HG03175 (cell line): ENCODE results near the gene CACNA2D4.

ENCODE experiments used
- ATAC-seq: cut with Tn5 transposase; IDR thresholded peaks from one replicate; pipeline ENCODE4 v1.9.1; 2021; ENCODE audit warnings: mild to moderate bottlenecking, moderate library complexity; ENCODE audit not compliant: unreplicated experiment

CACNA2D4 gene

GRCh38 chr12:1873531-1874510 is 44.6 kb downstream of the CACNA2D4 start:
- ATAC-seq = no peak

- ATAC-seq = no peak
Observed at GRCh38 chr12:1872448-1872847, 46.0 kb downstream of the CACNA2D4 start.

- no peak for ATAC-seq
Observed at GRCh38 chr12:1872001-1872400, 46.5 kb downstream of the CACNA2D4 start.

- no peak for ATAC-seq
Observed at GRCh38 chr12:1870998-1871917, 47.2 kb downstream of the CACNA2D4 start.

- ATAC-seq = no peak
Observed at GRCh38 chr12:1870086-1870485, 48.4 kb downstream of the CACNA2D4 start.

- ATAC-seq = no peak
Observed at GRCh38 chr12:1869145-1869544, 49.3 kb downstream of the CACNA2D4 start.

GRCh38 chr12:1865284-1865866 is 53.1 kb downstream of the CACNA2D4 start:
- no peak for ATAC-seq

GRCh38 chr12:1864867-1865266 is 53.6 kb downstream of the CACNA2D4 start:
- no peak for ATAC-seq

- ATAC-seq = no peak
Observed at GRCh38 chr12:1864456-1864855, 54.0 kb downstream of the CACNA2D4 start.

- no peak for ATAC-seq
Observed at GRCh38 chr12:1863823-1864222, 54.6 kb downstream of the CACNA2D4 start.

- ATAC-seq = no peak
Observed at GRCh38 chr12:1862973-1863372, 55.5 kb downstream of the CACNA2D4 start.

GRCh38 chr12:1859643-1860042 is 58.8 kb downstream of the CACNA2D4 start:
- ATAC-seq = no peak

- ATAC-seq = no peak
Observed at GRCh38 chr12:1858456-1858855, 60.0 kb downstream of the CACNA2D4 start.

- no peak for ATAC-seq
Observed at GRCh38 chr12:1857821-1858220, 60.6 kb downstream of the CACNA2D4 start.

- no peak for ATAC-seq
Observed at GRCh38 chr12:1857086-1857485, 61.4 kb downstream of the CACNA2D4 start.

- no peak for ATAC-seq
Observed at GRCh38 chr12:1855241-1855640, 63.2 kb downstream of the CACNA2D4 start.

GRCh38 chr12:1853716-1854115 is 64.7 kb downstream of the CACNA2D4 start:
- no peak for ATAC-seq

GRCh38 chr12:1852076-1852475 is 66.4 kb downstream of the CACNA2D4 start:
- no peak for ATAC-seq

GRCh38 chr12:1851151-1851701 is 67.2 kb downstream of the CACNA2D4 start:
- ATAC-seq = no peak

- no peak for ATAC-seq
Observed at GRCh38 chr12:1848745-1849144, 69.7 kb downstream of the CACNA2D4 start.

- ATAC-seq = no peak
Observed at GRCh38 chr12:1848146-1848545, 70.3 kb downstream of the CACNA2D4 start.
